Measurements from ENCODE around the gene CDH4. TPM values are rescaled to one million over a fixed set of nuclear protein-coding genes. Genes with fewer than 3 reads are reported as not detected.

Gene CDH4
- total and polyA plus RNA-seq, 9 donors = 0.12 to 4.4 (median 0.36) TPM

- 55 to 59% (median 57%) methylated on average over 11 of the region's 11 CpGs for WGBS, 3 donors
- Histone ChIP-seq H3K36me3 (no peaks in the 10 kb centered on the region), H3K4me1 (ENCODE audit: insufficient read depth) (no peaks in the 10 kb centered on the region), H3K27ac (no peak overlapping the region), H3K9me3 (no peaks in the 10 kb centered on the region), H3K4me3 (no peak overlapping the region), H3K27me3 (no peaks in the 10 kb centered on the region)
- no peak for DNase-seq
- TF ChIP-seq CTCF (IDR thresholded peaks at IDR 0.05) (no peak), EP300 (IDR thresholded peaks at IDR 0.05) (no peak), POLR2A (IDR thresholded peaks at IDR 0.05) (no peak)
- intact Hi-C loops (cut with DNase I) = no loop called here
These were observed 407.4 kb downstream of the CDH4 start for GRCh38 chr20:61659246-61659993.

GRCh38 chr20:61659994-61660346 is 407.9 kb downstream of the CDH4 start:
- no peaks in the 10 kb centered on the region for H3K27me3 ChIP-seq
- WGBS, 3 donors = 53 to 66% (median 60%) methylated on average over 15 of the region's 15 CpGs

GRCh38 chr20:61660559-61660958 is 408.5 kb downstream of the CDH4 start:
- Histone ChIP-seq H3K9me3 (no peaks in the 10 kb centered on the region), H3K27me3 (no peaks in the 10 kb centered on the region), H3K36me3 (no peaks in the 10 kb centered on the region), H3K27ac (no peak overlapping the region), H3K4me3 (no peak overlapping the region), H3K4me1 (ENCODE audit: insufficient read depth) (no peaks in the 10 kb centered on the region)
- 75 to 78% (median 77%) methylated on average over 13 of the region's 13 CpGs for whole genome bisulfite sequencing, 3 donors
- no peak for DNase-seq
- TF ChIP-seq POLR2A (IDR thresholded peaks at IDR 0.05) = no peak
- TF ChIP-seq CTCF (IDR thresholded peaks at IDR 0.05) = no peak
- no peak for TF ChIP-seq EP300 (IDR thresholded peaks at IDR 0.05)
- intact Hi-C loops (cut with DNase I) = no loop called here

More at GRCh38 chr20:61659994-61660346, 407.9 kb downstream of the CDH4 start:
- intact Hi-C loops (cut with DNase I) = no loop called here
- Histone ChIP-seq H3K4me3 (no peak overlapping the region), H3K36me3 (no peaks in the 10 kb centered on the region), H3K4me1 (ENCODE audit: insufficient read depth) (no peaks in the 10 kb centered on the region), H3K9me3 (no peaks in the 10 kb centered on the region), H3K27ac (no peak overlapping the region)
- no peak for DNase-seq
- TF ChIP-seq CTCF (IDR thresholded peaks at IDR 0.05) = no peak
- no peak for TF ChIP-seq EP300 (IDR thresholded peaks at IDR 0.05)
- no peak for TF ChIP-seq POLR2A (IDR thresholded peaks at IDR 0.05)

- Histone ChIP-seq H3K27me3 (no peaks in the 10 kb centered on the region), H3K9me3 (no peaks in the 10 kb centered on the region), H3K4me1 (ENCODE audit: insufficient read depth) (no peaks in the 10 kb centered on the region), H3K27ac (no peak overlapping the region), H3K4me3 (no peak overlapping the region), H3K36me3 (no peaks in the 10 kb centered on the region)
- no peak for DNase-seq
- 90 to 93% (median 91%) methylated on average over 8 of the region's 8 CpGs for WGBS, 3 donors
- intact Hi-C loops (cut with DNase I) = no loop called here
- TF ChIP-seq EP300 (IDR thresholded peaks at IDR 0.05) (no peak), POLR2A (IDR thresholded peaks at IDR 0.05) (no peak), CTCF (IDR thresholded peaks at IDR 0.05) (no peak)
These were observed 409.0 kb downstream of the CDH4 start for GRCh38 chr20:61661025-61661424.

Data from ovary (tissue), 9 donors.